ENCODE measurements around the gene RPL27.

GRCh38 chr17:43014649-43015542 is 16.7 kb downstream of the RPL27 start:
- TF ChIP-seq CTCF (IDR thresholded peaks at IDR 0.05) (no peak), POLR2A (IDR thresholded peaks at IDR 0.05) (no peak)

All from esophagus squamous epithelium (tissue), 4 donors.